ENCODE results near the gene ACTL6A. TPM values are rescaled to one million over a fixed set of nuclear protein-coding genes. Genes with fewer than 3 reads are reported as not detected.

The ACTL6A gene
- total and polyA plus RNA-seq, 10 donors = 33.9 to 69.5 (median 52.9) TPM

GRCh38 chr3:179536256-179536655, 26.5 kb upstream of the ACTL6A start:
- Histone ChIP-seq H3K4me1 (no peaks in the 10 kb centered on the region), H3K27ac (no peak overlapping the region), H3K9me3 (no peaks in the 10 kb centered on the region), H3K27me3 (replicated peaks in 1 of 7) (no peaks in the 10 kb centered on the region), H3K4me3 (no peak overlapping the region), H3K36me3 (no peaks in the 10 kb centered on the region)
- intact Hi-C loops (cut with DNase I; ENCODE audit: low total_unique reads) = no loop called here
- DNase-seq = no peak
- no peak for TF ChIP-seq POLR2A (IDR thresholded peaks at IDR 0.05)
- no peak for TF ChIP-seq CTCF (IDR thresholded peaks at IDR 0.05 in 8 of 11, conservative IDR thresholded peaks at IDR 0.05 in 3 of 11)
- TF ChIP-seq POLR2AphosphoS5 (IDR thresholded peaks at IDR 0.05) = no peak

- H3K4me3 ChIP-seq = no peak overlapping the region
- 63 to 85% (median 78%) methylated on average over 2 of the region's 2 CpGs for WGBS, 5 donors
- no peak overlapping the region for H3K27ac ChIP-seq
- no peak for DNase-seq
- no peaks in the 10 kb centered on the region for H3K27me3 ChIP-seq (replicated peaks in 1 of 7)
- no peak for TF ChIP-seq CTCF (IDR thresholded peaks at IDR 0.05 in 8 of 11, conservative IDR thresholded peaks at IDR 0.05 in 3 of 11)
- no peak for TF ChIP-seq POLR2AphosphoS5 (IDR thresholded peaks at IDR 0.05)
- no peak for TF ChIP-seq POLR2A (IDR thresholded peaks at IDR 0.05)
- intact Hi-C loops (cut with DNase I; ENCODE audit: low total_unique reads) = no loop called here
- H3K36me3 ChIP-seq = no peaks in the 10 kb centered on the region
- H3K9me3 ChIP-seq = no peaks in the 10 kb centered on the region
- H3K4me1 ChIP-seq = no peaks in the 10 kb centered on the region
Measured at GRCh38 chr3:179541094-179541493, 21.6 kb upstream of the ACTL6A start.

- intact Hi-C loops (cut with DNase I; ENCODE audit: low total_unique reads) = no loop called here
- WGBS, 5 donors = 92 to 100% (median 96%) methylated on average over 1 of the region's 1 CpG
Measured at GRCh38 chr3:179541596-179541995, 21.1 kb upstream of the ACTL6A start.

GRCh38 chr3:179542375-179542774, 20.4 kb upstream of the ACTL6A start:
- Histone ChIP-seq H3K9me3 (no peaks in the 10 kb centered on the region), H3K4me1 (no peaks in the 10 kb centered on the region), H3K27me3 (replicated peaks in 1 of 7) (no peaks in the 10 kb centered on the region), H3K36me3 (no peaks in the 10 kb centered on the region), H3K27ac (no peak overlapping the region), H3K4me3 (no peak overlapping the region)
- no peak for DNase-seq
- no peak for TF ChIP-seq POLR2AphosphoS5 (IDR thresholded peaks at IDR 0.05)
- TF ChIP-seq CTCF (IDR thresholded peaks at IDR 0.05 in 8 of 11, conservative IDR thresholded peaks at IDR 0.05 in 3 of 11) = no peak
- TF ChIP-seq POLR2A (IDR thresholded peaks at IDR 0.05) = no peak
- intact Hi-C loops (cut with DNase I; ENCODE audit: low total_unique reads) = no loop called here

More at GRCh38 chr3:179541596-179541995, 21.1 kb upstream of the ACTL6A start:
- Histone ChIP-seq H3K36me3 (no peaks in the 10 kb centered on the region), H3K4me1 (no peaks in the 10 kb centered on the region), H3K27me3 (replicated peaks in 1 of 7) (no peaks in the 10 kb centered on the region), H3K9me3 (no peaks in the 10 kb centered on the region), H3K27ac (no peak overlapping the region), H3K4me3 (no peak overlapping the region)
- DNase-seq = no peak
- no peak for TF ChIP-seq CTCF (IDR thresholded peaks at IDR 0.05 in 8 of 11, conservative IDR thresholded peaks at IDR 0.05 in 3 of 11)
- no peak for TF ChIP-seq POLR2AphosphoS5 (IDR thresholded peaks at IDR 0.05)
- TF ChIP-seq POLR2A (IDR thresholded peaks at IDR 0.05) = no peak
